Neuronal stem cell (in vitro differentiated cells): Measurements from ENCODE around the gene KLHL22.

Experiments
- DNase-seq: peaks from one replicate; pipeline ENCODE4 v3.0.0-alpha.2; 2013; ENCODE audit warnings: low spot score
- H2AFZ ChIP-seq: one replicate; pipeline ENCODE4 v1.6.1; 2013; ENCODE audit warnings: mild to moderate bottlenecking, low read length, inconsistent platforms
- H2AK5ac ChIP-seq: 2 replicates; pipeline ENCODE4 v1.6.1; 2013; ENCODE audit warnings: low read depth, mild to moderate bottlenecking, inconsistent platforms, low read length, moderate library complexity, mixed read lengths
- H2BK120ac ChIP-seq: 2 replicates; pipeline ENCODE4 v1.6.1; 2013; ENCODE audit warnings: low read depth, mild to moderate bottlenecking, inconsistent platforms, low read length, moderate library complexity, mixed read lengths
- H2BK12ac ChIP-seq: one replicate; pipeline ENCODE4 v1.6.1; 2013; ENCODE audit warnings: low read length, inconsistent platforms
- H2BK15ac ChIP-seq: 2 replicates; pipeline ENCODE4 v1.6.1; 2013; ENCODE audit warnings: mild to moderate bottlenecking, low read length, inconsistent platforms, mixed read lengths
- H2BK5ac ChIP-seq: one replicate; pipeline ENCODE4 v1.6.1; 2013; ENCODE audit warnings: inconsistent platforms, mild to moderate bottlenecking, low read length, moderate library complexity
- H3K14ac ChIP-seq: one replicate; pipeline ENCODE4 v1.6.1; 2013; ENCODE audit warnings: low read length, inconsistent platforms
- H3K18ac ChIP-seq: 2 replicates; pipeline ENCODE4 v1.6.1; 2013; ENCODE audit warnings: low read length, inconsistent platforms
- H3K23ac ChIP-seq: 2 replicates; pipeline ENCODE4 v1.6.1; 2013; ENCODE audit warnings: low read depth, mild to moderate bottlenecking, mixed read lengths, low read length, inconsistent platforms; ENCODE audit not compliant: poor library complexity
- H3K27ac ChIP-seq: replicated peaks from 3 replicates; pipeline ENCODE4 v1.5.1; 2013; ENCODE audit warnings: low read length, inconsistent platforms
- H3K27me3 ChIP-seq, 3 experiments: 2 replicates each; pipeline ENCODE4 v1.6.1; 2013; ENCODE audit warnings: low read length in 3 of 3, mild to moderate bottlenecking in 2 of 3, inconsistent platforms in 1 of 3, low read depth in 1 of 3, mixed read lengths in 1 of 3, moderate library complexity in 1 of 3; ENCODE audit not compliant: control insufficient read depth in 3 of 3, insufficient read depth in 3 of 3
- H3K36me3 ChIP-seq, 2 donors: replicated peaks in 1 of 2; 2 replicates each; pipeline ENCODE4 v1.6.1; 2013; ENCODE audit warnings: low read length in 2 of 2; ENCODE audit not compliant: control insufficient read depth in 2 of 2, insufficient read depth in 2 of 2
- H3K4ac ChIP-seq: 2 replicates; pipeline ENCODE4 v1.6.1; 2013; ENCODE audit warnings: inconsistent platforms, mild to moderate bottlenecking, low read length, moderate library complexity
- H3K4me1 ChIP-seq, 2 donors: 1 replicate in 1 of 2; 2 replicates in 1 of 2; pipeline ENCODE4 v1.6.1; 2013; ENCODE audit warnings: low read length in 2 of 2, low read depth in 1 of 2; ENCODE audit not compliant: control insufficient read depth in 2 of 2, insufficient read depth in 1 of 2
- H3K4me2 ChIP-seq: one replicate; pipeline ENCODE4 v1.6.1; 2013; ENCODE audit warnings: mild to moderate bottlenecking, low read length, inconsistent platforms; ENCODE audit not compliant: insufficient read depth, poor library complexity, severe bottlenecking
- H3K4me3 ChIP-seq, 2 donors: 2 replicates each; pipeline ENCODE4 v1.5.1; 2013; ENCODE audit warnings: low read length in 2 of 2, mild to moderate bottlenecking in 2 of 2, inconsistent platforms in 1 of 2, moderate library complexity in 1 of 2
- H3K79me1 ChIP-seq: one replicate; pipeline ENCODE4 v1.6.1; 2013; ENCODE audit warnings: low read depth, mild to moderate bottlenecking, inconsistent platforms, low read length, moderate library complexity
- H3K9ac ChIP-seq: one replicate; pipeline ENCODE4 v1.6.1; 2013; ENCODE audit warnings: mild to moderate bottlenecking, low read depth, low read length, inconsistent platforms; ENCODE audit not compliant: poor library complexity
- H3K9me3 ChIP-seq, 2 donors: replicated peaks in 1 of 2; 2 replicates each; pipeline versions ENCODE3 to v1.6.1; 2013; ENCODE audit warnings: low read length in 2 of 2, mild to moderate bottlenecking in 2 of 2, inconsistent platforms in 1 of 2, low read depth in 1 of 2, mixed read lengths in 1 of 2, moderate library complexity in 1 of 2; ENCODE audit not compliant: control insufficient read depth in 2 of 2, insufficient read depth in 1 of 2
- H4K8ac ChIP-seq: one replicate; pipeline ENCODE4 v1.6.1; 2013; ENCODE audit warnings: low read depth, mild to moderate bottlenecking, inconsistent platforms, low read length, moderate library complexity
- H4K91ac ChIP-seq: one replicate; pipeline ENCODE4 v1.6.1; 2013; ENCODE audit warnings: low read length, low read depth, mild to moderate bottlenecking, inconsistent platforms; ENCODE audit not compliant: poor library complexity
- WGBS, 2 donors: extraction: QIAGEN DNeasy Blood & Tissue Kit; methylation state at CpG; one replicate each; pipeline ENCODE4 v1.1.7; 2013; ENCODE audit warnings: missing lambda C conversion rate in 2 of 2, mixed read lengths in 1 of 2; ENCODE audit not compliant: insufficient read length in 2 of 2, insufficient replicate concordance in 1 of 2; ENCODE audit errors: extremely low coverage in 2 of 2; 5-methylcytosine and 5-hydroxymethylcytosine counted together

KLHL22 gene

DNA sequence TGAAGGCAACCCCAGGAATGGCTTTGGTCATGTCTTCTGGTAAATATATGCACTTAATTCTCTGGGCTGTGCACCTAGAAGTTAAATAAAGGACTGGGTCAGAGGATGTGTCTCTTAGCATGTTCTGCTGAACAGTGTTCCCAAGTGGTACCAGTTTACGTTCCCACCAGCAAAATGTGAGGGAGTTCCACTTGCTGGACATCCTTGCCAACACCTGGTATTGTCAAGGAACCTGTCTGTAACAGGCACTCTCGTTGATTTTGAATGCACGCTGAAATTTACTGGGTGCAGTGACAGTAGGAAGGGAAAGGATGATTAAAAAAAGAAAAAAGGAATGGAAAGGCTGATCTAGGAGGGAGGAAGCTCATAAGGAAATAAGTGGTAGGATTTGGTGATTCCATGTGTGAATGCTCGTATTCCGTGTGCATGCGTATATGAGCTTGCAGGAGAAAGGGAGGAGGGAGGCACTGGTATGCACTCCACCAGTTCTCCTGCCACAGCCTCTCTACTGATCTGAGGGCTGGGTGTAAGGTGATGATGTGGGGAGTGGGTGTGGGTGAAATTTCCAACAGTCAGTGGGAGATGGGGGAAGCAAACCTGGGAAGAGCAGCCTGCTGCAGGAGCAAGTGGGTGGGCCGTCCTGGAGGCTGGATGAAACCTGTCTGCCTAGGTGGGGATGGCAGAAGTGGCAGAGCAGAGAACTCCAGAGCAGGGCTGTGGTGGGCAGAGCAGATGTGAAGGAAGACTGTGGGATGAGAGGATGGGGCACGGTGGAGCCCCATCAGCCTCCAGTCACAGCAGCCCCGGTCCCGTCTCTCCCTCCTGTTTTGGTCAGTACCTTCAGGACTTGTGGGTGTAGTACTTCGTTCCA, 26.8 kb upstream of the KLHL22 start:
- H3K4me3 ChIP-seq: no peak overlapping the region
- no peak overlapping the region for H2BK12ac ChIP-seq
- H2BK15ac ChIP-seq: no peak overlapping the region
- H2BK120ac ChIP-seq: no peak overlapping the region
- H3K4ac ChIP-seq: no peak overlapping the region
- H3K18ac ChIP-seq: no peak overlapping the region
- H2AK5ac ChIP-seq: no peak overlapping the region
- peaks cover 2 to 3% of the 10 kb centered on the region in 2 donors for H3K4me1 ChIP-seq
- H3K27me3 ChIP-seq: no peaks in the 10 kb centered on the region
- peaks cover 12 to 72% of the 10 kb centered on the region in 2 donors for H3K36me3 ChIP-seq
- no peak overlapping the region for H4K8ac ChIP-seq
- peaks cover under 1 to 2% of the 10 kb centered on the region in 2 donors for H3K9me3 ChIP-seq
- H3K79me1 ChIP-seq: peaks cover 11% of the 10 kb centered on the region
- H3K27ac ChIP-seq: no peak overlapping the region
- no peak overlapping the region for H3K23ac ChIP-seq
- no peak overlapping the region for H3K9ac ChIP-seq
- H4K91ac ChIP-seq: no peak overlapping the region
- H2AFZ ChIP-seq: no peak overlapping the region
- no peak overlapping the region for H2BK5ac ChIP-seq
- H3K4me2 ChIP-seq: no peak overlapping the region
- WGBS, 2 donors: no CpG with 5 or more reads among the region's 11 CpGs
- H3K14ac ChIP-seq: no peak overlapping the region
- no peak for DNase-seq

DNA sequence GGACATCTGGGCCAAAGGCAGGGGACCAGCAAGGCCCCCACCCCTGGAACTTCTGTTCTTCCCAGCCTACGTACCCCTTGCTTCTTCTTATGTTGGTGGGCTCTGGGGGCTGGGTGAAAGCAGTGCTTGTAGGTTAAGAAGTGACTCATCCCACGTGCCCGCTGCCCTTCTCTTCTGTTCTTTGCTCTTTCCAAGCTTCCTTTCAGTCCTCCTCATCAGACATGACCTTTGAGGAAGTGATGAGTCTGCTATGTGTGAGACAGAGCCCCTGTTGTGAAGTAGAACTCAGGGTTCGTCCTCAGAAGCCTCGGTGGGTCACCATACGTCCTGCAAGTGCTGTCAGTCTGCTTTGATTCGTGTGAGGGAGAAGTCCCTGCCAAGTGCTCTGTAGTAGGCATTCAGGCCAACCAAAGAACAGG, 24.5 kb upstream of the KLHL22 start:
- Histone ChIP-seq H3K14ac (no peak overlapping the region), H3K4me2 (no peak overlapping the region), H3K27me3 (no peaks in the 10 kb centered on the region), H2BK5ac (no peak overlapping the region), H3K9me3 (peaks cover 0 to 2% of the 10 kb centered on the region in 2 donors), H2BK12ac (no peak overlapping the region), H2AFZ (no peak overlapping the region), H3K4me1 (peaks cover 2 to 3% of the 10 kb centered on the region in 2 donors), H2AK5ac (no peak overlapping the region), H3K27ac (no peak overlapping the region), H2BK15ac (no peak overlapping the region), H2BK120ac (no peak overlapping the region), H3K18ac (no peak overlapping the region), H4K91ac (no peak overlapping the region), H4K8ac (no peak overlapping the region), H3K36me3 (peaks cover 14 to 63% of the 10 kb centered on the region in 2 donors), H3K23ac (no peak overlapping the region), H3K4me3 (no peak overlapping the region), H3K9ac (no peak overlapping the region), H3K79me1 (peaks cover 13% of the 10 kb centered on the region), H3K4ac (no peak overlapping the region)
- no CpG with 5 or more reads among the region's 7 CpGs for WGBS, 2 donors
- DNase-seq: no peak

DNA sequence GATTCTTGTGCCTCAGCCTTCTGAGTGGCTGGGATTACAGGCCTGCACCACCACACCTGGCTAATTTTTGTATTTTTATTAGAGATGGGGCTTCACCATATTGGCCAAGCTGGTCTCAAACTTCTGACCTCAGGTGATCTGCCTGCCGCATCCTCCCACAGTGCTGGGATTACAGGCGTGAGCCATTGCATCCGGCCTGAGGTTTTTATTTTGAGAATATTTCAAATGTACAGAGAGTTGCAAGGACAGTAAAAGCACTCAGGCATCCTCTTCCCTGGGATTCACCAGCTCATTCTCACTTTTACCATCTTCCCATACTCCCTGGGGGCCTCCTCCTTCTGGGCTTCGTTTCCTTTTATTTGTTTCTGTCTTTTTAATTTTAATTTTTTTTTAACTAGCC, 24.0 kb upstream of the KLHL22 start:
- H3K4ac ChIP-seq: no peak overlapping the region
- DNase-seq: no peak
- H3K27ac ChIP-seq: no peak overlapping the region
- no peaks in the 10 kb centered on the region for H3K27me3 ChIP-seq
- no peak overlapping the region for H2BK15ac ChIP-seq
- H3K4me2 ChIP-seq: no peak overlapping the region
- no peak overlapping the region for H2BK5ac ChIP-seq
- H3K36me3 ChIP-seq: peaks cover 16 to 69% of the 10 kb centered on the region in 2 donors
- no peak overlapping the region for H2AK5ac ChIP-seq
- no peak overlapping the region for H3K23ac ChIP-seq
- H2BK12ac ChIP-seq: no peak overlapping the region
- H2BK120ac ChIP-seq: no peak overlapping the region
- no peak overlapping the region for H2AFZ ChIP-seq
- peaks cover 13% of the 10 kb centered on the region for H3K79me1 ChIP-seq
- WGBS, 2 donors: no CpG with 5 or more reads among the region's 4 CpGs
- H4K8ac ChIP-seq: no peak overlapping the region
- peaks cover 2 to 3% of the 10 kb centered on the region in 2 donors for H3K4me1 ChIP-seq
- H3K9ac ChIP-seq: no peak overlapping the region
- no peak overlapping the region for H3K18ac ChIP-seq
- no peak overlapping the region for H3K4me3 ChIP-seq
- no peak overlapping the region for H4K91ac ChIP-seq
- no peak overlapping the region for H3K14ac ChIP-seq
- peaks cover 0 to 2% of the 10 kb centered on the region in 2 donors for H3K9me3 ChIP-seq

DNA sequence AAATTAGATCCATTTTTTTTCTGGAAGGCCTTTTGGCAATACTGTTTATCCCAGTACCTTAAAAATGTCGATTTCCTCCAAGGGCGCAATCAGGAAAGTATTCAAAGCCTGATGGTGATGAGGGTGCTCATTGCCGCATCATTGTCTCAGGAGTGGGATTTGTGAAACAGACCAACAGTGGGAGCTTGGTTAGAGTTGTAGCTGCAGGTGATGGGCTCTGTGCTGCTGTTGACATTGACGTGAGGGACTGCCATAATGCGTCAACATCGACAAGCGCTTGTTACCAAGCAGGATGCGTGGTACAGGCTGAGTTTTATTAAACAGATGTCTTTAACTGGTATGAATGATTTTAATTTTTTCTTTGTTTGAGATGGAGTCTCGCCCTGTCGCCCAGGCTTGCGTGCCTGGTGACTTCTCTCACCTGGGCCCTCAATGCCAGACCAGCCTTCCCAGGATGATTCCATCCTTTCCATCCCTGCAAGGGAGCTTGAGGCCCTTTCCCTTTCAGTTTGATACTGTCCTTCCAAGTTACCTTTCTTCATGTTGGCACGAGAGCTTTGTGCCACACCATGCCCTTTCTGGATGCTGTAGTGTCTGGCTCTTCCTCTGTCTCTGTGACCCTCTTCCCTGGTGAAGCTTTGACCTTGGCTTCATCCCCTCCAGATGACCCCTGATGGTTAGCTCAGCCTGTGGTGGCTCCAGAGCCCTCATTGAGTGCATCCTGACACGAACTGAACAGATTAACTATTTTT, 22.4 kb upstream of the KLHL22 start:
- Histone ChIP-seq H3K18ac (no peak overlapping the region), H2BK15ac (no peak overlapping the region), H2BK5ac (no peak overlapping the region), H3K4me2 (no peak overlapping the region), H2BK120ac (no peak overlapping the region), H3K23ac (no peak overlapping the region), H4K8ac (no peak overlapping the region), H4K91ac (no peak overlapping the region), H3K27me3 (no peaks in the 10 kb centered on the region), H3K79me1 (peaks cover 12% of the 10 kb centered on the region), H3K36me3 (peaks cover 16 to 75% of the 10 kb centered on the region in 2 donors), H2BK12ac (no peak overlapping the region), H3K27ac (no peak overlapping the region), H3K4me3 (no peak overlapping the region), H3K9ac (no peak overlapping the region), H3K14ac (no peak overlapping the region), H2AK5ac (no peak overlapping the region), H3K4ac (no peak overlapping the region), H2AFZ (no peak overlapping the region), H3K4me1 (peaks cover 0 to 3% of the 10 kb centered on the region in 2 donors), H3K9me3 (peaks cover 0 to 2% of the 10 kb centered on the region in 2 donors)
- DNase-seq: no peak
- WGBS, 2 donors: no CpG with 5 or more reads among the region's 13 CpGs
